NCI-H2171 (cell line): ENCODE data around the gene PCDH11X.
"Not testable (repeated sequence)": the region's sequence is repeated elsewhere in the genome, so short reads cannot be mapped to it uniquely, and the experiment has no call there.

ENCODE experiments used
- DNase-seq: peaks from one replicate; lab custom pipeline; 2025; lab: John Stamatoyannopoulos, UW

Gene PCDH11X

GRCh38 chrX:91779135-91779534 is at the start of gene PCDH11X:
PCDH11X (plus strand) TSS chrX:91779375; CDS start chrX:91835505, 56,130 bp downstream.
- DNase-seq = peak; percentile 38

- DNase-seq = not testable (repeated sequence)
Measured at GRCh38 chrX:91747446-91747845, 31.7 kb upstream of the PCDH11X start.

GRCh38 chrX:91753022-91753421 is 26.2 kb upstream of the PCDH11X start:
- not testable (repeated sequence) for DNase-seq

- DNase-seq = not testable (repeated sequence)
Measured at GRCh38 chrX:91770619-91771488, 8.3 kb upstream of the PCDH11X start.

- not testable (repeated sequence) for DNase-seq
Measured at GRCh38 chrX:91773943-91774342, 5.2 kb upstream of the PCDH11X start.

- not testable (repeated sequence) for DNase-seq
Measured at GRCh38 chrX:91780008-91780407, 833 bp downstream of the PCDH11X start.

GRCh38 chrX:91780698-91781097 is 1.5 kb downstream of the PCDH11X start:
- not testable (repeated sequence) for DNase-seq

GRCh38 chrX:91781553-91782298 is 2.6 kb downstream of the PCDH11X start:
- not testable (repeated sequence) for DNase-seq

- not testable (repeated sequence) for DNase-seq
Measured at GRCh38 chrX:91782825-91783224, 3.6 kb downstream of the PCDH11X start.

- DNase-seq = not testable (repeated sequence)
Measured at GRCh38 chrX:91817537-91817936, 38.4 kb downstream of the PCDH11X start.

- not testable (repeated sequence) for DNase-seq
Measured at GRCh38 chrX:91825321-91825720, 46.1 kb downstream of the PCDH11X start.
